NCI-H774 (cell line): ENCODE measurements around the gene MLC1.

Experiments
- DNase-seq: peaks from one replicate; lab custom pipeline; 2025; lab: John Stamatoyannopoulos, UW

The MLC1 gene

DNA sequence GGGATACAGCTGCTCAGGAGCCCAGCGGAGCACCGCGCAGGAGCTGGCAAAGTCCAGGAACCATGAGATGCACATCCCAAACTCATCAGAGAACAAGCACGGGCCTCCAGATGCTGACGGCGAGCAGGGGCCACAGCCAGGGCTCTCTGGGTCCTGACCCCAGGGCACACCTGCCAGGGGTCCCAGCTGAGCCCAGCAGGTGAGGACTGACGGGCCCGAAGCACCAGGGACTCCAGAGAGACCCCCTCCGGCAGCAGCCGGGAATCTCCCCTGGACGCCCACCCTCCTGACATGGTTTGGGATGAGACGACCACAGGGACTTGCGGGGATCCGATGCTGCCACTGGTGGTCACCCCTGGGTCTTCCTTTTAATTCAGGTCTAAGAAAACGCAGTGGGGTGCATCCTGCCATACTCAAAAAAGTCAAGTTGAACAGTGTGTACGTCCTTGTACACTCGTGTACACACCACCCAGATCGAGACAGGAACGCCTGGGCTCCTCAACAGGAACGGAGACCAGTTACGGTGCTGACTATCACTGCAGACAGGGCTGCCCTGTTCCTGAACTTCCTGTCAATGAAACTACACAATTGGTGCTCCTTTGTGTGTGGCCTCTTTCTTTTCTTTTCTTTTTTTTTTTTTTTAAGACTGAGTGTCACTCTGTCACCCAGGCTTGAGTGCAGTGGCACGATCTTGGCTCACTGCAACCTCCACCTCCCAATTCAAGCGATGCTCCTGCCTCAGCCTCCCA is 49.1 kb downstream of the MLC1 start:
- DNase-seq, result no peak

DNA sequence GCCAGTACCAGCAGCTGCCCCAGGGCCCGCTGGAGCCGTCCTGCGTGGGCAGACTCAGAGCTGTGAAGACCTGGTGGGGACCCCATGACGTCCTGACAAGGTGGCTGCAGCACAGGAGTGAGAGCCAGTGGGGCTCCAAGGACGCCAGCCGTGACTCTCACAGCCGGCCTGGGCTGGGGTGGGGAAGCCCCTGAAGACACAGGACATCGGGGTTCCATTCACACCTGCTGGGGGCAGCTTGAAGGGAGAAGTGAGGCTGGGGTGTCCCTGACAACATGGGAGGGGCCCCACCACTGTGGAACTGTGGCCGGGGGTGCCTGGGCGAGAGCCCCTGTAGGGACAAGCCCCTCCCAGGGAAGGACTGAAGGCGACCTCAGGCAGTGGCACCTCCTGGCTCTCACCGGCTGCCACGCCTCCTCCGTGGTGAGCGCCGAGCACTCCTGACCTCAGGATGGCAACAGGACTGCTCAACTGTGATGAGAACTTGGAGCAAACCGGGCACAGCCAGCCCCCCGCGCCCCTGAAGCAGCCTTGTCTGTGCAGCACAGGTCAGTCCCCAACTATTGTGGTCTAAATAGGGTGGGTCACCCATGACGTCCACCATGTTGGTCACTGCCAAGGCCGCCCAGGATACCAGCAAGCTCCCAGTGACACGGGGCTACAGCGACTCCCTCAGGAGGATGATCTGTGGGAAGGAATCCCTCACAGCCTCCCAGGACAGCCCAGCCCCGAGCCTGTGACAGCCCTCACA is 49.9 kb downstream of the MLC1 start:
- DNase-seq, result no peak

DNA sequence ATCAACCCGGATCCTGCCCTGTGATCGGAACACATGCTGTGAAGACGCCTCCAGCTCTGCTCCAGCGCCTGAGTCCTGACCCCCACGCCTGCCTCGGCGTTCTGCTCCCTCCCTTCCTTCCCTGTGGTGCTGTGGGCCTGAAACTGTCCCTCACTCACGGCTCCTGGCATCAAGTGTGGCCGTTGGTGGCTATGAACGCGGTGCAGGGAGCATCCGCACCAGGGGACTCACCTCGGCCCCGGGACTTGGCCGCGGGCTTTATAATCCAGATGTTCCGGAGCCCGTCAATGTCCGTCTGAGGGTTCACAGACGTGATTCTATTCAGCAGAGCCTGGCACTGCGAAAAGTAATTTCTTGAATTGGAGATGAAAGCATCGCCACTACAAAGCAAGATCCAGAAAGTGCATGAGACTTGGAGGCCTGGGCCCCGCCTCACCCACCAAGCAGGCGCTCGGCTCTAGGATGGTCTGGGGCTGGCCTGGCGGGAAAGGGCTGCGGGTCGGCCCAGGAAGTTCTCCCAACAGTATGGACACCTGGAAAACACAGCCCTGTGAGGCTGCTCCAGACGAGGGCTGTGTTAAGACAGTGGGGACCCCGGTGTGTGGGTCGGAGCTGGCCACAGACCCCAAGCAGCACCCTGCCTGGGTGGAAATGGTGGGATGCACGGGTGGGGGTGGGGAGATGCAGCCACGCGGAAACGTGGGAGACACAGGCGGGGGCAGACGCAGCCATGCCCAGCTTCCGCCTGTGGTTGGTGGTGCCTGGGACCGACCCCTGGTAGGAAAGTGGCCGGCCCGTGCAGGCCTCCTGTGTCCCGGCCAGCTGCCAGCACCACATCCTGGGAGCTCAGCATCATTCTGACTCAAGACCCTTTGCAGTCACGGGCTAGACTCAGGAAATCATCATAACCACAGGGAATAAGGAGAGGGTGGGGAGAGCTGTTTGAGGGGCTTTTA is 50.8 kb downstream of the MLC1 start:
- DNase-seq, result no peak

DNA sequence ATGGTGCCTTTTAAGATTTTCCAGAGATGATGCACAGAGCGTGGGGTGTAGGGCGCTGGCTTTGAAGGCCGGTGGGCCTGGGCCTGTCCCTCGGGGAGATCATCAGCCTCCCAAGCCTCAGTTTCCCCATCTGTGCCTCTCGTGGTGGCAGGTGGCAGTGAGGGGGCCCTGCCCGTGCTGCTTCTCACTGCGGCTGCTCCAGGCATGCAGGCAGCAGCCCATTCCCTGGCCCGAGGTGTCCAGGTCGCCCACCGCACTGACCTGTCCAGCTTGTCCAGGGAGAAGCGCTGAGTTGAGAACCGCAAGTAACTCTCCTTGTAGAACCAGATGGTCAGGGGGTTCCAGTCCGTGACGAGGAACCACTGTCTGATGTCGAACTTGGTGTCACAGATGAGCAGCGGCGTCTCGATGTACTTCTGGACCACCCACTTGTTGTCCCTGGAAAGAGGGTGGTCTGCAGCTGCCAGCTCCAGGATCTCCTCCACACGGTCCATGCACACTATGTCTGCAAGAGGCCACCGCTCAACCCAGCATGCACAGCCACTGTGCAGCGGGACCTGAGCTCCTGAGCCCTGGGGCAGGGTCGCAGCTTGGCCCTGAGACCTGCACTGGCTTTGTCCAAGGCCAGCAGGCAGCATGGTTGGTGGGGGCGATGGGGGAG is 52.2 kb downstream of the MLC1 start:
- DNase-seq, result no peak

DNA sequence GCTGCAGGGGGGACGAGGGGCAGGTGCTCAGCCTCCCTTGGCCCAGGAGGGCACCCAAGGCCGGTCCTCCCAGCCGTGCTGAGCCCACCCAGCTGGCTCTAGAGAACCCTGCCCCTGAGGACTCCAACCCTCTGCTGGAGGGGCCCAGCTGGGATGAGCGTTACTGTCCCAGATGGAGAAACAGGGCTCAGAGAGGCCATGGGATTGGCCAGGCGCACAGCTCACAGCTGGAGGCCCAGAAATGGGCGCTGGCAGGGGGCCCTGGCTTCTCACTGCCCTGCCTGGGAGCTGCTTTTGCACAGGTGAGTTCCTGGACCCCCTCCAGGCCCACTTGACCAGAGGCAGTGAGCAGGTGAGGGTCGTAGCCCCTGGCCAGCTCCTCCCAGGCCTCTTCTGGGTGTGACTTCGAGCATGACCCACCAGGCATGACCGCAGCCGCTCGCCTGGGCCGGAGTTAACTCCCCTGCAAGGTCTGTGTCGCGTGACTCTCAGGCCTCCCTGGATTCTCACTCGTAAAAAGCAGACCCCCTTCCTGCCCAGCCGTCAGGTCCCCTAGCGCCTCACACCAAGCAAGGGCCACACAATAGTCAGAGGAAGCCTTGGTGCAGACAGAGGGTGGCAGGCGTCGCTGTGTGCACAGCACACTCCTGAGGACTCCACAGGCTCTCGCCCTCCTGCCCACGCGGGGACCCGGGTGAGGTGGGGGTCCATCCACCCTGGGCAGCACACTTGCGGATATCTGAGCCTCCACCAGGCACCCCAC is 52.9 kb downstream of the MLC1 start:
- DNase-seq, result no peak

DNA sequence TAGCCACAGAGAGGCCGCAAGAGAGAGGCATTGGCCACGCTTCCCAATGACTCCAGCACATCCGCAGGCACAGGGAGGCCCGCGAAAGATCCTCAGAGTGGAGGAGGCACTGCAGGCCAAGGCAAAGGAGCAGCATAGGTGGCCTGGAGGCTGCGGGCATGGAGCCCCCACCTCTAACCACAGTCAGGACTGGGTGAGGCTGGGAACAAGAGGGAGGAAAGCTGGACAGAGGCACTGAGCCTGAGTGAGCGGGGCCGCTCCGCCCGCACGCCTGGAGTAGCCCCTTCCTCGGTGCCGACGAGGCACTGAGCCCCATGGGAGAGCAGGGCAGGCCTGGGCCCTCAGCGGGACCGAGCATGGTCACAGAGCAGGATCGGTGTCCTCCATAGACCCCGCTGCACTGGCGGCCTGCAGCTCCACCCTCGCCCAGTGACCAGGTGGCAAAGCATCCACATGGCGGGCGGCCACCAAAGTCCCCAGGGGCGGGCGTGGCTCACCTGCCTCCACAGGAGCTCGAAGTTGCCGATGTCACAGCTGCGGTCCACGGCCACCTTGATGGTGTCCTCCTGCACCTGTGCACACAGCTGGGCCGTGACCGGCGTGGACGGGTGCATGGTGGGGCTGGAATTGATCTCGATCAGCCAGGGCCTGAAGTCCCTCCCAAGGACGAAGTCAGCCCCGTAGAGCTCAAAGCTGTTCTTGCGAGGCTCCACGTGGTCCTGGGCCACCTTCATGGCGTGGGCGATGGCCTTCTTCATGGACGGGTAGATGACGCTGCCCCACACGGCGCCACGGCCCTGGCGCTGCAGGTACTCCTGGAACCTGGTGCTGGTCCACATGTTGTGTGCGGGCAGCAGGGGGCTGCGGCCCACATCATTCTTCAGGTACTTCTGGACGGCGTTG is 53.8 kb downstream of the MLC1 start:
- DNase-seq, result no peak

DNA sequence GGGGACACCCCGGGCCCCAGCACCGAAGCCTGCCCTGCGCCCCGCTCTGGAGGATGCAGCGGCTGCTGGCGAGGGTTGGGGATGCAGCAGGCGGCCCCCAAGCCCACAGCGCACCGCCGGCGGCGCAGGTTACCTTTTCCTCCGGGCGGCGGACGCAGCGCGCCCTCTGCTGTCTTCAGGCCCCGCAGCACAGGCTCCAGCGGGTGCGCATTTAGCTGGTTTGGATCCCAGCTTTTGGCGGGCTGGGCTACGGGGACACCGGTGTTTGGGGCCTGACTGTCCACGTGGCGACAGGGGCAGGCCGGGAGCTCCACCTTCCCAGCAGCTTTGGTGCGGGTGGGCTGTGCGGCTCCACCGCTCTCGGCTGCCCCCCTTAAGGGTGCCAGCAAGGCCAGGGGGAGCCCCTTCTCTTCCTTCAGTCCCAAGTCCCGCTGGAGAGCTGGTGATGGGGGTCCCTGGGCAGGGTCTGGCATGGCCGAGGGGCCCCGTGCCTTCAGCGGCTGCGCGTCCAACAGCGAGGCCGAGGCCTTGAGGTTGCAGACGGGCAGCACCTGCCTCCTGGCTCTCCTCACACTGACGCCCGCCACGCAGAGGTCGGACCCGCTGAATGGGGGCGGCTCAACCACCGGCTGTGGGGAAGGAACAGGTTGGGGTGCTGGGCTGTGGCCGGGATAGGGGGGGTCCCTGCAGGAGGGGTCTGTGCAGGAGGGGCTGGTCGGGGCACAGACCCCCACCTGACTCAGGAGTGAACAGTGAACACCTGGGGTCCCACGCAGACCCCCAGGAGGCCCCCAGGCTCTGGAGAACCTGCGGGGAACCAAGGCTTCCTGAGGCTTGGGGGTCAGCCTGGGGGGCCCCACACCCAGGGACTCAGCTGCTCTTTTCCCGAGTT is 54.7 kb downstream of the MLC1 start:
- DNase-seq, result no peak

DNA sequence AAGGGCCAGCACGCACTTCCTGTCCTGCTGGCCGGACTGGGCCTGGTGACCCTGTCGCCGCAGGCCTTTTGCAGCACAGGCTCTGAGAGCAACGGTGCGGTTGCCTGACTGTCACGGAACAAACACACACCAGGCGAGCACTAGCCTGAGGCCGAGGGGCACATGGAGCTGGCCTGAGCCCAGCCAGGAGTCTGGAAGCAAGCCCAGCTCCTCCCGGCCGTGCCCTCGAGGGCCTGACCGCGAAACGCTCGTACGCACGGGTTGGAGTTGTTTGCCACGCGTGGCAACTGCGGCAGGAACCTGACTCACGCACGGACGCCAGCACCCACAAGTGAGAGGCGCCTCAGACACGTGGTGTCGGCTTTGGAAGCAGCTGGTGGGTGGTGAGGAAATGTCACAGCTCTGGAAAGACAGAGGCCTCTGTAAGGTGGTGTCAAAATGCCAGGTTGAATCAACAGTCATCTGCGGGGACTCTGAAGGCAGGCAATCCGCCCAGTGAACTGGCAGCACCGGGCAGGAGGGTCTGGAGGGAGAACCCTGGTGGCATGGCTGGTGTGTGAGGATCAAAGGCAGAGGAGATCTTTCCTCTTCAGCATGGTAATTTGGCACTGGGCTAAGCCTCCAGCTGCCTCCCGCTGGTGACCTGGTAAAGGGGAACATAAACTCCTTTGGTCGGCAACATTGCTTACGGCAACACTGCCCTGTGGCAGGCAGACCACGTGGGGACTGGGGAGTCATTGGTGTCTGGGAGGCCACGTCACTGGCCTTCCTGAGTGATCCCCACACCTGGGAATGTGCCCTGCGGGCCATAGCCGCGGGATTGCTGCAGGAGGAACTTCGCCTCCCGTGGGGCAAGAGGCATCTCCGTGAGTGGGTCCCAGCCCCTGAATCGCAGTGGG is 57.3 kb downstream of the MLC1 start:
- no peak for DNase-seq

DNA sequence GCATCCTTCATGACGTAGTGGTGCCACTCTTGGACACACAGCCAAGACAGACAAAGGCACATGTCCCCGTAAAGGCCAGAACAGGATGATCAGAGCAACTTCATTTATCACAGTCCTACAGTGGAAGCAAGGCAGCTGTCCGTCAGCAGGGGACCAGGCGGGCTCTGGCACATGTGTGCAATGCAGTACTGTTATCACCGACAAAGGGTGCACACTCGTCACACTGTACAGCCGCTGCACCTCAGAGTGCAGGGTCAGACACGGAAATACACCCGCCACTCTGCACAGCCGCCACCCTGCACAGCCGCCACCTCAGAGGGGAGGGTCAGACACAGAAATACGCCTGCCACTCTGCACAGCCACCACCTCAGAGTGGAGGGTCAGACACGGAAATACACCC is 59.2 kb downstream of the MLC1 start:
- DNase-seq, result no peak

DNA sequence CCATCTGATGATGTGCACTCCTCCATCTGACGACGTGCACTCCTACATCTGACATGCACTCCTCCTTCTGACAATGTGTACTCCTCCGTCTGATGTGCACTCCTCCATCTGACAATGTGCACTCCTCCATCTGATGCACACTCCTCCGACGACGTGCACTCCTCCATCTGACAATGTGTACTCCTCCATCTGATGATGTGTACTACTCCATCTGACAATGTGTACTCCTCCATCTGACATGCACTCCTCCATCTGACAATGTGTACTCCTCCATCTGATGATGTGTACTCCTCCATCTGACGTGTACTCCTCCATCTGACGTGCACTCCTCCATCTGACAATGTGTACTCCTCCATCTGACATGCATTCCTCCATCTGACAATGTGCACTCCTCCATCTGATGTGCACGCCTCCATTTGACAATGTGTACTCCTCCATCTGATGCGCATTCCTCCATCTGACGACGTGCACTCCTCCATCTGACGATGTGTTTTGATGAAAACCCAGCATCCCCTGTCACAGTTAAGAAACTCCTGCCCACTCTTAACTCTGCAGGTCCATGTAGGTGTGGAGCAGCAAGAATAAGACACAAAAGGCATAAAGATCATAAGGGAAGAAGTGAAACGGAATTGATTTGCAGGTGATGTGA is 62.9 kb downstream of the MLC1 start:
- DNase-seq, result no peak

DNA sequence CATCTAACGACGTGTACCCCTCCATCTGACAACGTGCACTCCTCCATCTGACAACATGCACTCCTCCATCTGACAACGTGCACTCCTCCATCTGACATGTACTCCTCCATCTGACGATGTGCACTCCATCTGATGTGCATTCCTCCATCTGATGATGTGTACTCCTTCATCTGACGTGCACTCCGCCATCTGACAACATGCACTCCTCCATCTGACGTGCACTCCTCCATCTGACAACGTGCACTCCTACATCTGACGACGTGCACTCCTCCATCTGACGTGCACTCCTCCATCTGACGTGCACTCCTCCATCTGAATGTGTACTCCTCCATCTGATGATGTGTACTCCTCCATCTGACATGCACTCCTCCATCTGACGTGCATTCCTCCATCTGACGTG is 64.6 kb downstream of the MLC1 start:
- no peak for DNase-seq

DNA sequence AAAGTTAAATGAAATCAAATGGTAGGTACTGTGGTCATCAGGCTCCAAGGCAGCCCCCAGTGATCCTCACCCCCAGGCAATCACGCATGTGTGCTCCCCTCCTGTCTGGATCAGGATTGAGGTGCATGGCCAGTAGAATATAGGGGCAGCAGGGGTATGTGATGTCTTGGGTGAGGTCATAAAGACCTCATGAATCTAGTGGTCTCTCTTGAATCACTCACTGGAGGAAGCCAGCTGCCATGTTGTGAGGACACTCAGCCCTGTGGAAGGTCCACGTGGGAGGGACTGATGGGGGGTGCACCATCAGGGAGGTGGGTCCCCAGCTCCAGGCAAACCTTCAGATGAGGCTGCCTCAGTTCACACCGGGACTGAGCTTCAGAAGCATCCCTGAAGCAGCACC is 65.9 kb downstream of the MLC1 start:
- DNase-seq, result no peak

DNA sequence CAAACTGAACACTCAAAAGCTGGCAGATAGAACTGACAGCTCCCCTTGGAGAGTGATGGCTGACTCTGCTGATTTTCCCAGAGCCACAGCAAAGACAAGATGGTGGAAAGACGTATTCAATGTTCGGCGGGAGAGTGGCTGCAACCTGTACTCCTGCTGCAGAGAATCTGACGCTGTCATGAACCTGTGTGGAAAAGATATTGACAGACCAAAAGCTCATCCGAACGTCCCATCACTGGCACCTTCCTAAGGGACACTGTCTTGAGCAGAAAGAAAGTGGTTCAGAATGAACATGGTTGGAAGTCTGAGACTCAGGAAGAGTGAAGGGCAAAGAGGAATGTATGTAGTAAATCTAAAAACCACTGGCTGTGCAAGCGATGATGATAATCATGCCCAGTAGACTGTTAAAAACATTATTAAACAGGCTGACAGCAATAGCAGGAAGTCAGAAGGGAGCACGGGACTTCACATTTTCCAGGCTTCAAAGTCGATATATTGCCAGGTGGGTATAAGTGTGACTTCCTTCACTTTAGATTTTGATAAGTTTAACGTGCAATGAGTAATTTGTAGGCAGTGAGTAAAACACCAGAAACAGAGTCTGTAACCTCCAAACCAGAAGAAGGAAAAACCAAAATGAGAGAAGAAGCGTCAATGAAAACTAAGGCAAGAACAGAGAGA is 66.5 kb downstream of the MLC1 start:
- no peak for DNase-seq

DNA sequence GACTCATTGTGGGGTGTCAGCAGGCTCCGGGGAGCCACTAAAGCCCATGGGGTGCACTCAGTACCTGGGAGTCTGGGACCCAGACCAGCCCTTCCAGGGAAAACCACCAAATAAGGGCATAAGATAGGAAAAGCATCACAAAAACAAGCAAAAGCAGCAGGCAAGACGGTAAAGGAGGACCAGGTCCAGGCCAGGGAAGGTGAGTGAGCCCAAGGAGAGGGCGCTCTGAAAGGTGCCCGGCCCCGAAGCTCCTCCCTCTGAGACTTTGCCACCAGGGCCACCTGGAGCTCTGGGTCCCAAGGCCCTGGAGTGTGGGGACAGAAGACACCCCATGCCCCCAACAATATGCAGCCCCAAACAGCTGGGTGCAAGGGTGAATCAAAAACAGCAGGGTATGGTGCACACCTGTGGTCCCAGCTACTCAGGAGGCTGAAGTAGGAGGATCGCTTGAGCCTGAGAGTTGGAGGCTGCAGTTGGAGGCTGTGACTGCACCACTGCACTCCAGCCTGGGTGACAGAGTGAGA is 67.5 kb downstream of the MLC1 start:
- no peak for DNase-seq

DNA sequence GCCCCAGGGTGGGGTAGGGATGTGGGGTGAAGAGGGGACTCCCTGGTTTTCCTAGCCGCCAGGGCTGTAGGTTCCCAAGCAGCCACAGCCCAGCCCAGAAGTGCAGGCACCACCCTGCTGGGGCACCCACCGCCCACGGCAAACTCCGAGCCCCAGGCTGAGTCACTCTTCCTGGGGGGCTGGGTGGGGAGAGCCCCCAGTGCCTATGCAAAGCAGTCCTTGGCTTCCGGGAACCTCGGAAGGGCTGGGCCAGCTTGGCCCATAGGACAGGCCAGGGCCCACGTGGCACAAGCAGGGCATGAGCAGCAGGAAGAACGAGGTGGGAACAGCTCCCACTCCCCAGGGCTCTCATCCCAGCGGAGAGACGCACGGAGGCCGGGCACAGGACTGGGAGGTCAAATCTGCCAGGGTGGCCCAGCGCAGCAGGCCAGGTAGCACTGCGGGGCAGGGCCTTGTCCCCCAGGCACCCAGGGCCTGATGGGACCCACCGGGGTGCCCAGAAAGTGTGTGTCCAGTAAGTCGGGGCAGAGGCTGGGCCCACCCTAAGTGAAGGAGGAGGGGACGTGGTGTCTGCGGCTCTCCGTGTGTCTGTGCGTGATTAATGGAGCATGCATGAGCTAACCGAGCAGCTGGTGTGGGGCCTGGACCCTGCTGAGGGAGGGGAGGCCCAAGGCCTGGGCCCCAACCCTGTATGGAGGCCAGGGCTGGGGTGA is 68.1 kb downstream of the MLC1 start:
- no peak for DNase-seq
